ENCODE results near the gene SCPEP1.
A peak's percentile ranks its signal among the peaks of the same experiment; 100 is the strongest.

SCPEP1 gene

GRCh38 chr17:57040571-57040970, 62.6 kb downstream of the SCPEP1 start:
- Histone ChIP-seq H3K27ac (ENCODE audit: low read length) (no peak overlapping the region), H3K36me3 (ENCODE audit: control insufficient read depth in 2 of 2, insufficient read depth in 2 of 2, low read length in 2 of 2) (no peaks in the 10 kb centered on the region), H3K9ac (ENCODE audit: low read length in 2 of 2) (no peak overlapping the region), H3K27me3 (ENCODE audit: control insufficient read depth in 1 of 2, insufficient read depth in 2 of 2, low read length in 2 of 2) (peaks cover 0 to 5% of the 10 kb centered on the region in 2 donors), H3K4me3 (ENCODE audit: low read length in 2 of 2) (no peak overlapping the region), H3K9me3 (ENCODE audit: control insufficient read depth in 2 of 2, low read length in 2 of 2) (no peaks in the 10 kb centered on the region), H3K4me1 (ENCODE audit: control insufficient read depth, insufficient read depth, low read length) (peaks cover 19% of the 10 kb centered on the region)

DNA sequence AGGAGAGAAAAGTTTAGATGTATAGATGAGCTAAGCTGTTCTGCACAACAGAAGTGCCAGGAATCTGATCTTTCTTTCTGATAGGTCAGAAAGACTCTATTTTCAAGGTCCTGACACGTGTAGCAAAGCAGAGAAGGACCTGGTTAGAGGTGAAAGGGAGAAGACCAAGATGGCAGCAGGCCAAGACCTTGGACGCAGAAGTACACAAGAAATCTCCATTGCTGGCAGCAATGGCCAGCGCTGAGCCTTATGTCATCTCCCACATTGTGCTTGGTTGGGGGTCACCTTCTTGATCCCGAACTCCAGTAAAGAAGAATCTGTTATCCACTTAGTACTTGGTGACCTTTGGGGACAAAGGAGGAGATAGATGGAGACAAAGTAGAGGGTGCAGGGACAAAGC, 65.3 kb downstream of the SCPEP1 start:
- peaks cover 0 to 7% of the 10 kb centered on the region in 2 donors for H3K27me3 ChIP-seq (ENCODE audit: control insufficient read depth in 1 of 2, insufficient read depth in 2 of 2, low read length in 2 of 2)
- peaks cover 13% of the 10 kb centered on the region for H3K4me1 ChIP-seq (ENCODE audit: control insufficient read depth, insufficient read depth, low read length)
- H3K9me3 ChIP-seq (ENCODE audit: control insufficient read depth in 2 of 2, low read length in 2 of 2) = no peaks in the 10 kb centered on the region
- no peak overlapping the region for H3K4me3 ChIP-seq (ENCODE audit: low read length in 2 of 2)
- no peak overlapping the region for H3K9ac ChIP-seq (ENCODE audit: low read length in 2 of 2)
- no peak overlapping the region for H3K27ac ChIP-seq (ENCODE audit: low read length)
- no peaks in the 10 kb centered on the region for H3K36me3 ChIP-seq (ENCODE audit: control insufficient read depth in 2 of 2, insufficient read depth in 2 of 2, low read length in 2 of 2)

- Histone ChIP-seq H3K4me1 (ENCODE audit: control insufficient read depth, insufficient read depth, low read length) (peaks cover 13% of the 10 kb centered on the region), H3K27ac (ENCODE audit: low read length) (peak overlapping the region; percentile 37), H3K27me3 (ENCODE audit: control insufficient read depth in 1 of 2, insufficient read depth in 2 of 2, low read length in 2 of 2) (peaks cover 0 to 7% of the 10 kb centered on the region in 2 donors), H3K9ac (ENCODE audit: low read length in 2 of 2) (peak overlapping the region; percentile 1 to 51), H3K4me3 (ENCODE audit: low read length in 2 of 2) (peak overlapping the region; percentile 61 to 75), H3K36me3 (ENCODE audit: control insufficient read depth in 2 of 2, insufficient read depth in 2 of 2, low read length in 2 of 2) (no peaks in the 10 kb centered on the region), H3K9me3 (ENCODE audit: control insufficient read depth in 2 of 2, low read length in 2 of 2) (no peaks in the 10 kb centered on the region)
Observed at GRCh38 chr17:57044976-57045867, 67.3 kb downstream of the SCPEP1 start.

DNA sequence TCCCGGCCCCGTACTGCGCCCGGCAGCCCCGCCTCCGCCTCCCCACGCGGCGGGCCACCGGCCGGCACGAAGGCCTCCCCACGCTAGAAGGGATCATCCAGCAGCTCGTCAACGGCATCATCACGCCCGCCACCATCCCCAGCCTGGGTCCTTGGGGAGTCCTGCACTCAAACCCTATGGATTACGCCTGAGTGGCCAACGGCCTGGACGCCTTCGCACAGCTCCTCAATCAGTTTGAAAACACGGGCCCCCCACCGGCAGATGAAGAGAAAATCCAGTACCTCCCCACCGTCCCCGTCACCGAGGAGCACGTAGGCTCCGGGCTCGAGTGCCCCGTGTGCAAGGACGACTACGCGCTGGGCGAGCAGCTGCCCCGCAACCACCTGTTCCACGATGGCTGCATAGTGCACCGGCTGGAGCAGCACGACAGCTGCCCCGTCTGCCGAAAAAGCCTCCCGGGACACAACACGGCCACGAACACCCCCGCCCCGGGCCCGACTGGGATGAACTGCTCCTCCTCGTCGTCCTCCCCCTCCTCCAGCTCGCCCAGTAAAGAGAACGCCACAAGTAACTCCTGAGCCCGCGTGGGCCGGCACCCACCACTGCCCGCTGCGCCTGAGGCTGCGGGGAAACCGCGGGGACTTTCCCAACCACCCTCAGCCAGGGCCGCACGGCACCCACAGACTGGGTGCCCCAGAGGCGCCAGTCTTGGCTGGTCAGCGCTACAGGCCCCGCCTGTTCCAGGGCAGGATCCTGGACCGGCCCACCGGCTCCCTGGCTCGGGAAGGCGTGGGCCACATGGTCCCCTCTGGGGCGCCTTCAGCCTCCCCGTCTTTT, 68.2 kb downstream of the SCPEP1 start:
- peaks cover 0 to 7% of the 10 kb centered on the region in 2 donors for H3K27me3 ChIP-seq (ENCODE audit: control insufficient read depth in 1 of 2, insufficient read depth in 2 of 2, low read length in 2 of 2)
- H3K9me3 ChIP-seq (ENCODE audit: control insufficient read depth in 2 of 2, low read length in 2 of 2) = no peaks in the 10 kb centered on the region
- peak overlapping the region; percentile 61 to 75 for H3K4me3 ChIP-seq (ENCODE audit: low read length in 2 of 2)
- no peaks in the 10 kb centered on the region for H3K36me3 ChIP-seq (ENCODE audit: control insufficient read depth in 2 of 2, insufficient read depth in 2 of 2, low read length in 2 of 2)
- H3K9ac ChIP-seq (ENCODE audit: low read length in 2 of 2) = peak overlapping the region in 1 of 2 donors; percentile 1
- peak overlapping the region; percentile 37 for H3K27ac ChIP-seq (ENCODE audit: low read length)
- H3K4me1 ChIP-seq (ENCODE audit: control insufficient read depth, insufficient read depth, low read length) = peaks cover 20% of the 10 kb centered on the region

GRCh38 chr17:57046749-57047148, 68.8 kb downstream of the SCPEP1 start:
- H3K9ac ChIP-seq (ENCODE audit: low read length in 2 of 2) = no peak overlapping the region
- H3K27ac ChIP-seq (ENCODE audit: low read length) = no peak overlapping the region

DNA sequence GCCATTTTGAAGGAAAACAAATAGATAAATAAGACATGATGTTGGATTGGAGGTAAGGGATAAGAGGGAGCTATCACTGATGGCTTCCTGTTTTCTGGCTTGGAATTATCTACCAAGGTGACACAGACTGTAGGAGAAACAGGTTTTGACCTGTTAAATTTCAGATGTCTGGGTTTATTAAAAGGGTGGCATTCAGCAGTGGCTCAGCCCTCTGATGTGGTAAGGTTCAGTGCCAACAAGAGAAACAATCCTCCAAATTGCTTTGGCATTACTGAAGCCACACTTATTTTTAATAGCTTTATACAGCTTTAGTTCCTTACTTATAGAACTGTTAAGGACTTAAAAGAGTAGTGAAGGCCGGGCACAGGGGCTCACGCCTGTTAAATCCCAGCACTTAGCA, 70.2 kb downstream of the SCPEP1 start:
- Histone ChIP-seq H3K36me3 (ENCODE audit: control insufficient read depth in 2 of 2, insufficient read depth in 2 of 2, low read length in 2 of 2) (no peaks in the 10 kb centered on the region), H3K9me3 (ENCODE audit: control insufficient read depth in 2 of 2, low read length in 2 of 2) (no peaks in the 10 kb centered on the region), H3K27ac (ENCODE audit: low read length) (no peak overlapping the region), H3K9ac (ENCODE audit: low read length in 2 of 2) (peak overlapping the region in 1 of 2 donors; percentile 29), H3K4me3 (ENCODE audit: low read length in 2 of 2) (no peak overlapping the region), H3K27me3 (ENCODE audit: control insufficient read depth in 1 of 2, insufficient read depth in 2 of 2, low read length in 2 of 2) (peaks cover 0 to 7% of the 10 kb centered on the region in 2 donors), H3K4me1 (ENCODE audit: control insufficient read depth, insufficient read depth, low read length) (peaks cover 29% of the 10 kb centered on the region)

More at GRCh38 chr17:57046749-57047148, 68.8 kb downstream of the SCPEP1 start:
- Histone ChIP-seq H3K4me3 (ENCODE audit: low read length in 2 of 2) (peak overlapping the region in 1 of 2 donors; percentile 75), H3K27me3 (ENCODE audit: control insufficient read depth in 1 of 2, insufficient read depth in 2 of 2, low read length in 2 of 2) (peaks cover 0 to 7% of the 10 kb centered on the region in 2 donors), H3K36me3 (ENCODE audit: control insufficient read depth in 2 of 2, insufficient read depth in 2 of 2, low read length in 2 of 2) (no peaks in the 10 kb centered on the region), H3K9me3 (ENCODE audit: control insufficient read depth in 2 of 2, low read length in 2 of 2) (no peaks in the 10 kb centered on the region), H3K4me1 (ENCODE audit: control insufficient read depth, insufficient read depth, low read length) (peaks cover 23% of the 10 kb centered on the region)

DNA sequence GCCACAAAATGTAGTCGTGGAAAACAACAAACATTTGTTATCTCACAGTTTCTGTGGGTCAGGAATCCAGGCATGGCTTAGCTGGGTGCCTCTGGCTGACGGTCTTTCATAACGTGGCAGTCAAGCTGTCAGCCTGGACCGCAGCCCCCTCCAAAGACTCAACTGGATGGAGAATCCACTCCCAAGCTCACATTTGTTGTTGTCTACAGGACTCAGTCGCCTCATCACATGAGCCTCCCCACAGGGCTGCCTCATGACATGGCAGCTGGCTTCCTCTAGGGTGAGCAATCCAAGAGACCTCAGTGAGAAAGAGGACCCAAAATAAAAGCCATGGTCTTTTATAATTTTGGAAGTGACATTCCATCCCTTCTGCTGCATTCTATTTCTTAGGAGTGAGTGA, 72.4 kb downstream of the SCPEP1 start:
- H3K9me3 ChIP-seq (ENCODE audit: control insufficient read depth in 2 of 2, low read length in 2 of 2) = no peaks in the 10 kb centered on the region
- H3K9ac ChIP-seq (ENCODE audit: low read length in 2 of 2) = no peak overlapping the region
- no peak overlapping the region for H3K27ac ChIP-seq (ENCODE audit: low read length)

DNA sequence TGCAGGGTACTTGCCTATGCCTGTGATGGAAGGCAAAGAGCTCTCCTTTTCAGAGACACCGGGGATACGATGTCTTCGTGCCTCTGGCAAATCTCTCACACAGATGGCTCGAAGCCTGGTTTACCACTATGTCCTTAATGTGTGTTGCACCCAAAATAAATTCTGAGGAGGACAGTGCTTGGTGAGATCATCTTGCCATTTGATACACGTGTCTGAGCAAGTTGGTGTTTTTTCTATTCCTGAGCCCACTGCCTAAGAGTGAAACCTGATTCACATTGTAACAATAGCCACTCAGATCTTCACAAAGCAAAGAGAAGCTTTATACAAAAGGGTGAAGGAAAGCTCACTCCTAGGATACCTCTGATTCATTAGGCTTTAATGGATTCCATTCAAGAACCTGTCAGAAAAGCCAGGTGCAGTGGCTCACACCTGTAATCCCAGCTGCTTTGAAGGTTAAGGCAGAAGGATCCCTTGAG, 74.0 kb downstream of the SCPEP1 start:
- Histone ChIP-seq H3K27me3 (ENCODE audit: control insufficient read depth in 1 of 2, insufficient read depth in 2 of 2, low read length in 2 of 2) (no peaks in the 10 kb centered on the region), H3K9me3 (ENCODE audit: control insufficient read depth in 2 of 2, low read length in 2 of 2) (no peaks in the 10 kb centered on the region), H3K36me3 (ENCODE audit: control insufficient read depth in 2 of 2, insufficient read depth in 2 of 2, low read length in 2 of 2) (no peaks in the 10 kb centered on the region), H3K4me1 (ENCODE audit: control insufficient read depth, insufficient read depth, low read length) (peaks cover 23% of the 10 kb centered on the region), H3K4me3 (ENCODE audit: low read length in 2 of 2) (peak overlapping the region in 1 of 2 donors; percentile 9), H3K9ac (ENCODE audit: low read length in 2 of 2) (no peak overlapping the region), H3K27ac (ENCODE audit: low read length) (peak overlapping the region; percentile 37)

More for the DNA sequence above, 72.4 kb downstream of the SCPEP1 start:
- H3K36me3 ChIP-seq (ENCODE audit: control insufficient read depth in 2 of 2, insufficient read depth in 2 of 2, low read length in 2 of 2) = no peaks in the 10 kb centered on the region
- H3K27me3 ChIP-seq (ENCODE audit: control insufficient read depth in 1 of 2, insufficient read depth in 2 of 2, low read length in 2 of 2) = peaks cover 0 to 5% of the 10 kb centered on the region in 2 donors
- H3K4me3 ChIP-seq (ENCODE audit: low read length in 2 of 2) = no peak overlapping the region
- peaks cover 33% of the 10 kb centered on the region for H3K4me1 ChIP-seq (ENCODE audit: control insufficient read depth, insufficient read depth, low read length)

All from stomach smooth muscle (tissue), 2 donors.